Right lobe of liver (tissue), 6 donors: ENCODE data around the gene SLC9A8. TPM values are rescaled to one million over a fixed set of nuclear protein-coding genes. Genes with fewer than 3 reads are reported as not detected.

Experiments
- ATAC-seq, 4 donors: fragments of 200-7000 bp; cut with Tn5 transposase; one replicate each; pipeline ENCODE4 v1.9.1; 2020; ENCODE audit warnings: mild to moderate bottlenecking in 4 of 4, moderate library complexity in 4 of 4
- DNase-seq, 3 donors: peaks; one replicate each; pipeline ENCODE4 v3.0.0-alpha.2; 2020
- H3K27ac ChIP-seq, 3 donors: fragments of 200-600 bp; one replicate each; pipeline ENCODE4 v1.8.0; 2022
- H3K27me3 ChIP-seq, 2 donors: fragments of 200-600 bp; one replicate each; pipeline ENCODE4 v1.8.0; 2022
- H3K36me3 ChIP-seq, 4 donors: fragments of 200-600 bp; sonication (generic) in 1 of 4; one replicate each; pipeline versions ENCODE4 v1.5.1 to v1.8.0; 2017 to 2022; ENCODE audit warnings: control low read depth in 1 of 4
- H3K4me1 ChIP-seq, 4 donors: fragments of 200-600 bp; sonication (generic) in 1 of 4; one replicate each; pipeline versions ENCODE4 v1.5.1 to v1.8.0; 2017 to 2022; ENCODE audit warnings: control low read depth in 1 of 4
- H3K4me3 ChIP-seq, 3 donors: fragments of 200-600 bp; one replicate each; pipeline ENCODE4 v1.8.0; 2022
- H3K9me3 ChIP-seq, 4 donors: fragments of 200-600 bp; sonication (generic) in 1 of 4; one replicate each; pipeline versions ENCODE4 v1.5.1 to v1.8.0; 2017 to 2022; ENCODE audit warnings: control low read depth in 1 of 4
- CTCF ChIP-seq, 4 donors: fragments of 200-600 bp in 3 of 4; fragments of 450-650 bp in 1 of 4; IDR thresholded peaks; one replicate each; pipeline versions ENCODE4 v1.5.1 to v1.8.0; 2016 to 2022; ENCODE audit warnings: antibody characterized with exemption in 4 of 4, mild to moderate bottlenecking in 2 of 4
- POLR2A ChIP-seq: fragments of 450-650 bp; IDR thresholded peaks from one replicate; pipeline ENCODE4 v1.6.1; 2017; ENCODE audit warnings: antibody characterized with exemption, mild to moderate bottlenecking
- WGBS: methylation state at CpG from one replicate; pipeline ENCODE4 v1.1.6; 2018; ENCODE audit warnings: low coverage, low lambda C conversion rate; ENCODE audit not compliant: insufficient coverage; ENCODE audit errors: missing lambda C conversion rate; 5-methylcytosine and 5-hydroxymethylcytosine counted together
- intact Hi-C, 2 donors: fragments of 100-400 bp; cut with DNase I; formaldehyde crosslinking; loops; one replicate each; pipeline versions ENCODE4 v1.11.2 to v1.14.1; 2022
- total RNA-seq, 6 experiments: library from RNA; depleted of rRNA in 2 of 6; stranded (reverse); fragments of >200 nt in 2 of 6; fragmentation: NEBNext Ultra II Directional in 3 of 6; extraction: Animal tissue kit (Norgen Biotek cat#: 25700) in 3 of 6; gene quantifications; one replicate each; pipeline versions ENCODE4 v1.1.0 to v1.2.4, GENCODE V29; 2016 to 2023
- donor health status: DM: no; HTN: yes; CAD: no.
- donor health status: DM: no; HTN: no; CAD: no.
- donor health status: DM: no; HTN: no; CAD: no.
- donor health status: DM: no; HTN: yes; CAD: no.
- donor health status: DM: no; HTN: yes; CAD: no.

The SLC9A8 gene
- total RNA-seq, 6 experiments from 2014 or later: 6.8 to 10.6 (median 9.6) TPM

GRCh38 chr20:49792006-49792405, 20.6 kb upstream of the SLC9A8 start:
- DNase-seq (no peak), ATAC-seq (no peak)
- intact Hi-C loops: no loop called here
- 50% methylated on average over 1 of the region's 1 CpG for WGBS
- Histone ChIP-seq H3K27ac (no peak overlapping the region), H3K4me3 (no peak overlapping the region), H3K36me3 (no peaks in the 10 kb centered on the region), H3K27me3 (no peaks in the 10 kb centered on the region), H3K9me3 (no peaks in the 10 kb centered on the region), H3K4me1 (peaks cover 0 to 10% (median 0%) of the 10 kb centered on the region in 4 donors)
- TF ChIP-seq CTCF (IDR thresholded peaks at IDR 0.05): no peak
- TF ChIP-seq POLR2A: no peak

- 57% methylated on average over 3 of the region's 3 CpGs for WGBS
- Histone ChIP-seq H3K4me1 (peaks cover 0 to 10% (median 0%) of the 10 kb centered on the region in 4 donors), H3K27ac (no peak overlapping the region), H3K36me3 (no peaks in the 10 kb centered on the region), H3K27me3 (no peaks in the 10 kb centered on the region), H3K9me3 (no peaks in the 10 kb centered on the region), H3K4me3 (no peak overlapping the region)
- ATAC-seq (no peak), DNase-seq (no peak)
- intact Hi-C loops: no loop called here
- TF ChIP-seq POLR2A (no peak), CTCF (IDR thresholded peaks at IDR 0.05) (no peak)
These were observed 20.0 kb upstream of the SLC9A8 start for GRCh38 chr20:49792611-49793010.

DNA sequence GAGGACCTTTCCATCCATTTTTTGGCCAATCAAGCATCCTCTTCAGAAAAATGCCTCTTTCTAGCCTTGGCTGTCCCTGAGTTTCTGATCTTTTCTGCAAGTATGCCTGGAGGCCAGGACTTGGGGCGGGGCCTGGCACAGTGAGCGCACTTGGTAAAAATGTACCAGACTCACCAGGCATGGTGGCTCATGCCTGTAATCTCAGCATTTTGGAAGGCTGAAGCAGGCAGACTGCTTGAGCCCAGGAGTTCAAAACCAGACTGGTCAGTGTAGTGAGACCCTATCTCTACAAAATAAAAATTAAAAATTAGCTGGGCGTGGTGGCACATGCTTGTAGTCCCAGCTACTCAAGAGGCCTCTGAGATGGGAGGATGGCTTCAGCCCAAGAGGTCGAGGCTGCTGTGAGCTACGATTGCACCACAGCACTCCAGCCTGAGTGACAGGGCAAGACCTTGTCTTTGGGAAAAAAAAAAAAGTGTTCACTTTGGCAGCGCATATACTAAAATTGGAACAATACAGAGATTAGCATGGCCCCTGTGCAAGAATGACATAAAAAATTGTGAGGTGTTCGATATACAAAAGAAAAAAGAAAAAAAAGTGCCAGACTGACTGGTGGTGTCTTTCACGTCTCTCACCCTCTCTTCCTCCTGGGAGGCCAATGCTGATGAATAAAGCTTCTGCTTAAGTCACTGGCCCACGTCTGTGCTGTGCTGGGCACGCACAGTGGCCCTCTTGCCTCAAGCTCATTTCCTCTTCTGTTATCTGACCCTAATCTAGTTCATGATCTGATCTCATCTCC, 18.1 kb upstream of the SLC9A8 start:
- intact Hi-C loops: no loop called here
- ATAC-seq: peak in 3 of 4 donors; percentile 34 to 59 (median 43)
- no peaks in the 10 kb centered on the region for H3K27me3 ChIP-seq
- TF ChIP-seq POLR2A: no peak
- peak in 1 of 3 donors; percentile 40 for DNase-seq
- H3K4me3 ChIP-seq: no peak overlapping the region
- H3K9me3 ChIP-seq: no peaks in the 10 kb centered on the region
- H3K27ac ChIP-seq: no peak overlapping the region
- 55% methylated on average over 10 of the region's 10 CpGs for WGBS
- no peaks in the 10 kb centered on the region for H3K36me3 ChIP-seq
- peaks cover 0 to 10% (median 0%) of the 10 kb centered on the region in 4 donors for H3K4me1 ChIP-seq

DNA sequence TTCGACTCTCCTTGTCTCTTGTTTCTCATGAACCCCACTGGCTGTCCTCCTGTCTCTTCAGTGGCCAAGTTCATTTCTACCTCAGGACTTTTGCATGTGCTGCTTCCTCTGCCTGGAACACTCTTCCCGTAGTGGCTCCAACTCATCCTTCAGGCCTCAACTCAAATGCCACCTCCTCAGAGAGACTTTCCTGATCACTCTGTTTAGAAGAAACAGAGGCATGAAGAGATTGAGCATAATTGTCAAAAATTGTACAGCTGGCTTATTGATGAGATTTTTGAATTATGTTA, 17.5 kb upstream of the SLC9A8 start:
- Histone ChIP-seq H3K36me3 (no peaks in the 10 kb centered on the region), H3K27ac (no peak overlapping the region), H3K27me3 (no peaks in the 10 kb centered on the region), H3K4me3 (no peak overlapping the region), H3K9me3 (no peaks in the 10 kb centered on the region), H3K4me1 (peaks cover 0 to 10% (median 0%) of the 10 kb centered on the region in 4 donors)
- no peak for DNase-seq
- ATAC-seq: no peak
- TF ChIP-seq POLR2A: no peak
- no peak for TF ChIP-seq CTCF (IDR thresholded peaks at IDR 0.05)
- WGBS: 72% methylated on average over 2 of the region's 2 CpGs
- intact Hi-C loops: no loop called here

GRCh38 chr20:49796600-49797343, 15.9 kb upstream of the SLC9A8 start:
- WGBS: 85% methylated on average over 4 of the region's 8 CpGs
- intact Hi-C loops: no loop called here
- no peak overlapping the region for H3K4me3 ChIP-seq
- TF ChIP-seq POLR2A (no peak), CTCF (IDR thresholded peaks at IDR 0.05) (no peak)
- peaks cover 0 to 10% (median 0%) of the 10 kb centered on the region in 4 donors for H3K4me1 ChIP-seq
- H3K36me3 ChIP-seq: no peaks in the 10 kb centered on the region
- peak in 1 of 3 donors; percentile 3 for DNase-seq
- no peaks in the 10 kb centered on the region for H3K27me3 ChIP-seq
- no peak overlapping the region for H3K27ac ChIP-seq
- no peak for ATAC-seq
- no peaks in the 10 kb centered on the region for H3K9me3 ChIP-seq
